ENCODE results near the gene OR8B8.

- TF ChIP-seq CTCF (IDR thresholded peaks at IDR 0.05) (no peak), POLR2AphosphoS5 (IDR thresholded peaks at IDR 0.05) (no peak)
Observed at GRCh38 chr11:124463990-124464389, 18.5 kb upstream of the OR8B8 start.
